Lung (tissue), 12 donors: ENCODE results near the gene JAK3. TPM values are rescaled to one million over a fixed set of nuclear protein-coding genes. Genes with fewer than 3 reads are reported as not detected.

Experiments used
- ATAC-seq: fragments of 200-7000 bp; cut with Tn5 transposase; one replicate; pipeline ENCODE4 v1.9.1; 2020; ENCODE audit warnings: moderate number of reproducible peaks; ENCODE audit not compliant: insufficient read depth, low FRiP score
- DNase-seq, 3 donors: peaks; one replicate each; pipeline ENCODE4 v3.0.0-alpha.2; 2013 to 2017
- H3K27ac ChIP-seq, 2 donors: one replicate each; pipeline ENCODE4 v1.5.1; 2013; ENCODE audit warnings: mild to moderate bottlenecking in 2 of 2, moderate library complexity in 2 of 2, control low read depth in 1 of 2, inconsistent platforms in 1 of 2, low read depth in 1 of 2, low read length in 1 of 2
- H3K27me3 ChIP-seq, 3 donors: one replicate each; pipeline ENCODE4 v1.5.1; 2013; ENCODE audit warnings: low read length in 2 of 3; ENCODE audit not compliant: control insufficient read depth in 3 of 3, insufficient read depth in 3 of 3
- H3K36me3 ChIP-seq, 4 donors: one replicate each; pipeline ENCODE4 v1.5.1; 2013; ENCODE audit warnings: low read length in 4 of 4, mild to moderate bottlenecking in 1 of 4, moderate library complexity in 1 of 4; ENCODE audit not compliant: control insufficient read depth in 4 of 4, insufficient read depth in 4 of 4
- H3K4me1 ChIP-seq, 5 donors: one replicate each; pipeline ENCODE4 v1.5.1; 2013; ENCODE audit warnings: low read length in 5 of 5, mild to moderate bottlenecking in 2 of 5, moderate library complexity in 1 of 5; ENCODE audit not compliant: control insufficient read depth in 5 of 5, insufficient read depth in 5 of 5
- H3K4me3 ChIP-seq: one replicate; pipeline ENCODE4 v1.5.1; 2013; ENCODE audit warnings: mild to moderate bottlenecking, control low read depth, moderate library complexity
- H3K9ac ChIP-seq, 2 donors: one replicate each; pipeline ENCODE4 v1.5.1; 2013; ENCODE audit warnings: low read length in 2 of 2, control low read depth in 1 of 2; ENCODE audit not compliant: insufficient read depth in 1 of 2
- H3K9me3 ChIP-seq, 4 donors: one replicate each; pipeline ENCODE4 v1.5.1; 2013; ENCODE audit warnings: low read length in 3 of 4, mild to moderate bottlenecking in 1 of 4, moderate library complexity in 1 of 4; ENCODE audit not compliant: control insufficient read depth in 4 of 4, insufficient read depth in 3 of 4
- CTCF ChIP-seq: IDR thresholded peaks from 2 replicates; pipeline ENCODE4 v1.5.1; 2012; ENCODE audit warnings: mild to moderate bottlenecking; ENCODE audit errors: control extremely low read depth, extremely low read depth
- WGBS, 2 donors: extraction: QIAGEN DNeasy Blood & Tissue Kit; methylation state at CpG; one replicate each; pipeline ENCODE4 v1.1.7; 2013; 5-methylcytosine and 5-hydroxymethylcytosine counted together
- polyA plus RNA-seq, 2 donors: library from polyadenylated mRNA; stranded (reverse); fragments of 200-250 nt; gene quantifications; one replicate each; pipeline ENCODE4 v1.2.1, GENCODE V29; 2013
- total RNA-seq, 2 donors: library from RNA; depleted of rRNA in 1 of 2; stranded (reverse); fragments of >200 nt in 1 of 2; gene quantifications; one replicate each; pipeline ENCODE4 v1.2.1, GENCODE V29; 2014 to 2021
- donor health status: control.
- donor health status: control.
- donor health status: Bipolar disorder and iron deficiency.
- donor health status: healthy.
- donor health status: DM: yes; HTN: yes; CAD: no.

Gene JAK3
- total and polyA plus RNA-seq, 4 donors, result 5.2 to 32.5 (median 18.0) TPM

DNA sequence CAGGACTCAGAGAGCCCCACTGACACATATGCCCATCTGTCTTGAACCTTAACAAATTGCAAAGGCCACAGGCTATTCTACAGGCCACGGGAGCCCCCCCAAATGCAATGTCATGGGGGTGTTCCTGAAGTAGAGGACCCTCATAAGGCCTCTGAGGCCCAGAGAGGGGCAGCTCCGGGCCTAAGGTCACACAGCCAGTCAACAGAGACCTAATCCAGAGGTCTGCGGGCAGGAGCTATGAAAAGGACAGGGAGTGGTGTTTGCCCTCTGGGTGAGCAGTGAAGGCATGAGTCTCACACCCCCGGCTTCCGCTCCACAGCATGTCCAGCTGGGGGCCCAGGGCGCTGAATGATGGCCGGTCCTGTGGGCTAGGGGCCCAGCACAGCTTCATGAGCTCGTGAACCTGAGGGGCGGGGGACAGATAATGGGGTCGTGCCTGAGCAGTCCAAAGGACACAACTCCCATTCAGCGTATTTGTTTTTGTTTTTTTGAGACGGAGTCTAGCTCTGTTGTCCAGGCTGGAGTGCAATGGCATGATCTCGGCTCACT lies 21.2 kb downstream of the JAK3 start:
- DNase-seq (no peak), ATAC-seq (no peak)
- Histone ChIP-seq H3K27me3 (peaks cover 0 to 12% (median 2%) of the 10 kb centered on the region in 3 donors), H3K4me1 (peaks cover 0 to 3% (median 0%) of the 10 kb centered on the region in 5 donors), H3K36me3 (peaks cover 0 to 4% (median 0%) of the 10 kb centered on the region in 4 donors), H3K4me3 (no peak overlapping the region), H3K9me3 (peaks cover 0 to 2% (median 0%) of the 10 kb centered on the region in 4 donors), H3K27ac (no peak overlapping the region), H3K9ac (no peak overlapping the region)
- TF ChIP-seq CTCF, result no peak
- 88 to 90% methylated on average over 13 of the region's 13 CpGs for WGBS, 2 donors

DNA sequence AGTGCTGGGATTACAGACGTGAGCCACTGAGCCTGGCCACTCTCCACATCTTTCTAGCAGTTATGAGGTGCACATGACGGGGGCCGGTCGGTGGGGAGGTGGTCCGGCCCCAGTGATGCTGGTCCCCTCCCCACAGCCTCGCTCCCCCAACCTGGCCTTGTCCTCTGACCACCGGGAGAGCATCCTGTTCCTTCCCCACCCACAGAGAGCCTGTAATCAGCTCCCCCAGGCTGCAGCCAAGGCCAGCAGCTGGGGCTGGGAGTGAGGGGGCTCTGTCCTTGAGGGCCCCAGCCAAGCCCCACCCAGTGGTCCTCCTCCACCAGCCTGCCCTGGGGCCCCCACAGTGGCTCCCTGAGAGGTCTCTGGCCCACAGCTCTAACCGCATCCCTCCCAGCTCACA lies 23.4 kb downstream of the JAK3 start:
- no peak for DNase-seq
- TF ChIP-seq CTCF, result no peak
- no peaks in the 10 kb centered on the region for H3K4me1 ChIP-seq
- no peak for ATAC-seq
- no peak overlapping the region for H3K27ac ChIP-seq
- WGBS, 2 donors, result 54 to 69% methylated on average over 7 to 8 of the region's 8 CpGs
- no peak overlapping the region for H3K4me3 ChIP-seq
- H3K9ac ChIP-seq, result no peak overlapping the region
- H3K9me3 ChIP-seq, result peaks cover 0 to 2% (median 0%) of the 10 kb centered on the region in 4 donors
- no peaks in the 10 kb centered on the region for H3K27me3 ChIP-seq
- H3K36me3 ChIP-seq, result no peaks in the 10 kb centered on the region

GRCh38 chr19:17821190-17821589 lies 26.6 kb downstream of the JAK3 start, which contains the start of gene INSL3:
INSL3 (minus strand) TSS chr19:17821519; CDS start chr19:17821506, 13 bp downstream.
- Histone ChIP-seq H3K9me3 (peaks cover 0 to 2% (median 0%) of the 10 kb centered on the region in 4 donors), H3K36me3 (no peaks in the 10 kb centered on the region), H3K4me3 (no peak within 1 kb of the TSS), H3K27me3 (no peaks in the 10 kb centered on the region), H3K4me1 (no peaks in the 10 kb centered on the region), H3K9ac (no peak within 1 kb of the TSS), H3K27ac (no peak within 1 kb of the TSS)
- DNase-seq (no peak), ATAC-seq (no peak)
- 63 to 82% methylated on average over 34 of the region's 34 CpGs for WGBS, 2 donors
- TF ChIP-seq CTCF, result no peak
